HG02938 (cell line): ENCODE data around the gene CROCC2.

Source experiments
- ATAC-seq: cut with Tn5 transposase; IDR thresholded peaks from one replicate; pipeline ENCODE4 v1.9.1; 2021; ENCODE audit warnings: mild to moderate bottlenecking, moderate library complexity; ENCODE audit not compliant: unreplicated experiment

Gene CROCC2

DNA sequence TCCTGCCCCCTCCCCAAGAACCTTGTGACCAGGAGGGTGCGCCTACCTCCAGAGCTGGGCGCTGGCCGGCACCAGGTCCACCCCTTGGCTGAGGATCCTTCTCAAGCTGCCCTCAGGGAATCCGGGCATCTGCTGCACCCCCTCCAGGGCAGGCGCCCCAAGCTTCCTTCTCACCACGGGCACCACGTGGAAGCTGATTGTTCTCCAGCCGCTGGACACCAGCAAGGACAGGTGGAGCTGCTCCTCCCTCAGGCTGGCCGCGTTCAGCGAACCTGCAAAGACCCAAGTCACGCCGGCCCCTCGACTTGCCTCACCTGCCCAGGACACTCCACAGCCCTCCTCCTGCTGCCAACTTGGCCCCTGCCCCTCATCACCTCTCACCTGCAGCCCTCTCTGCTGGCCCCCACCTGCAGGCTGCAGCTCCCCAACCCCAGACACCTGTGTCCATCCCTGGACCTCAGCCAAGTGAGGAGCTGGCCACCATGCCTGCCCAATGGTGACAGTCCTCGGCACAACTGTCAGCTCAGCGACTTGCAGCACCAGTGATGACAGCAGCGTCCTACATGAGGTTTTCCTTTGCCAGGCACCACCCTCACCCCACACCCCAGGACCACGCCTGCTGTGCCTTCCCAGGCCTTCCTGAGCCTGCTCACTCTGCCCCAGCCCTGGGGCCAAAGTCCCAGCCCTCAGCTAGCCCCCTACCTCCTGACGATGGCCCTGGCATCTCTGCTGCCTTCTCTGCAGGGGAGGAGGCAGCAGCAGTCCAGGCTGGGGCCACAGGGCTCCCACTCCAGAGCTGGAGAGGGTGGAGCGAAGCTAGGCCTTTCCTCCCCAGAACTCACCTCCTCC, 14.4 kb upstream of the CROCC2 start:
- ATAC-seq, result no peak

DNA sequence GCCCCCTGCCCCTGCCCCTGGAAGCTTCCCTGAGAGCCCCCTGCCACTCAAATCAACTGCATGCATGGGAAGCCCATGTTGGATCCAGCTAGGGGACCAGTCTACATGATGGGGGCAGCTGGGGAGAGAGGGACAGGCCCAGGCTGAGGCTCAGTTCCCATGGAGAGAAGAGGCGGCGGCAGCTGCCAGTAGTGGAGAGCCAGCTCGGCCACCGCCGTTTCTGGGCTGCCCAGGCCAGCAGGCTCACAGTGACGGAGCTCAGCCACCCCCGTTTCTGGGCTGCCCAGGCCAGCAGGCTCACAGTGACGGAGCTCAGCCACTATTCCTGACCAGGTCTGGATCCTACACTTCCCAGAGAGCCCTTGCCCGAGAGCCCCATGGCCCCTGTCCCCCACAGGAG, 13.8 kb upstream of the CROCC2 start:
- no peak for ATAC-seq

DNA sequence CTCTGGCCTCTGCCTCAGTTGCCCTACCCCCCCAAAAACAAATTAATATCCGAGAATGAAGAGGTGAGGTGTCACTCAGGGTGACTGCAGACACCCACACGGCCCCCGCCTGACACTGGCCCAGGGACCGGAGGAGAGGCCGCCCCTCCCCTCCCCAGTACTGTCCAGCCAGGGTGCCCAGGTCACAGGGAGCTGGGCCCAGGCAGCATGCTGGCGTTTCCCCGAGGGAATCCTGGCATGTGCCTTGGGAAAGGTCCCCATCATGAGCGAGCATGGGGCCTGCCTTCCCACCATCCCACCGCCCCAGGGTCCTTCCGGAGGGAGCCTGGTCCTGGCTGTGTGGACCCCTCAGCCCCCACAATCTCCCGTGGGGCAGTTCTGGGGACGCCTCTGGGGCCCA, 13.2 kb upstream of the CROCC2 start:
- ATAC-seq, result no peak

DNA sequence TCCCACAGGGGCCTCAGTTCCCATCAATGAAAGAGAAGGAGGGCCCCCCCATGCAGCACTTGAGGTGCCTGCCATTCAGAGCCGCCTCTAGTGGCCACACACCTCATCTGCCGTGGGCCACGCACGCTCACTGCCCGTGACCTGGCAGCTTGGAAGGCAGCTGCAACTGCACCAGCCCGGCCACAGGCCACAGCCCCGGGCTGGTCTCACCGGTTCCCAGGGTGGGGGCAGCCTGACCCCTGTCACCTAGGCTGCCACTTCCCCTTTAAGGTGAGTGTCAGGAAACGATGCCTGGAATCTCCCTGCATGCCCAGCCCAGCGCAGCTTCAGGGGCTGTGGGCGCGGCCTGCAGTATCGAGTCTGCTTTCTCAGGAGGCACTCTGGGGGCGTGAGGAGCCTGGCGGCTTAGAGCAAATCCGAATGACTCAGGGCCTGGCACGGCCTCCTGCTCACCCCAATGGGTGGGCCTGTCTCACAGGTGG, 12.7 kb upstream of the CROCC2 start:
- ATAC-seq, result no peak

DNA sequence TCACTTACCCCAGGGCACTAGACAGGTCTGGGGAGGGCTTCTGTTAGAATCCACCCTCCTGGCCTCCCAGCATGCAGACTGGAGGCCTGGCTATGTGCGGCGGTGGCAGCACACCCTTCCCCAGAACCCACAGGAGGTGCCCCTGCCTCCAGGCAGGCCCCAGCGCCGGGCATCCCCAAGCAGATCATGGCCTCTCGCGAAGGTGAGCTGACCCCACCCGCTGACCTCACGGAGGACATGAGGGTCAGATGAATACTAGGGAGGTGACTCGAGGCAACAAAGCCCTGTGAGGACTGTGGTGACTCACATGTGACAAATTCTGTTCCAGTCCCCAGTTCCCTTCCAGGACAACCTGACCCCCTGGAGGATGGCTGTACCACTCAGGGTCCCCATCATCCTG, 12.1 kb upstream of the CROCC2 start:
- no peak for ATAC-seq

DNA sequence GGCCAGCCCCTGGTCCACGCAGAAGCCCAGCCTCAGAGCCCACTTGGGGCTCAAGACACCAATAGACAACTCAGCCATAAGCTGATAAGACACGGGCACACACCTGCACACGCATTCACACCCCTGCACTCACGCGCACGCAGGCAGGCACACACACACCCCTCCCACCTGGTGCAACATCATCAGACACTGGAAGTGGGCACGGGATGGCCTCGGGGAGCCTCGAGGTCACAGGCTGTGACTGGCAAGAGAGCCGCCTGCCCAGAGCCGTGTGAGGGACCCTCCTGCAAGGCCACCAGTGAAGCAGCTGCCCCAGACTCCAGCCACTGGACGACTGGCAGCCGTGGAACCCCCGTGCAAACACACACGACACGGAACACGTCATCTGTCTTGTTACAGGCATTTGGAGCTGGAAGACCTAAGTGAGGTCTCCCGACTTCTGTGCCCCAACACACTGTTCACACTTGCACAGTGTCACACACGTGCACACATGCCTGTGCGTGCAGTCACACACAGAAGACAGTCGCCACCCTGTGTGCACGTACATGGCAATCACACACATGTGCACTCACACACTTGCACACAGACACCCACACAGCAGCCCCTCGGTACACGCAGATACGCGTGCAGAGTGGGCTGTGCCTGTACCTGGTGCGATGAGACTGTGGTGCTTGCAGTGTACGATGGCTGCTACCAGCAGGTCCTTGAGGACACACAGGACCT, 11.1 kb upstream of the CROCC2 start:
- ATAC-seq, result no peak

DNA sequence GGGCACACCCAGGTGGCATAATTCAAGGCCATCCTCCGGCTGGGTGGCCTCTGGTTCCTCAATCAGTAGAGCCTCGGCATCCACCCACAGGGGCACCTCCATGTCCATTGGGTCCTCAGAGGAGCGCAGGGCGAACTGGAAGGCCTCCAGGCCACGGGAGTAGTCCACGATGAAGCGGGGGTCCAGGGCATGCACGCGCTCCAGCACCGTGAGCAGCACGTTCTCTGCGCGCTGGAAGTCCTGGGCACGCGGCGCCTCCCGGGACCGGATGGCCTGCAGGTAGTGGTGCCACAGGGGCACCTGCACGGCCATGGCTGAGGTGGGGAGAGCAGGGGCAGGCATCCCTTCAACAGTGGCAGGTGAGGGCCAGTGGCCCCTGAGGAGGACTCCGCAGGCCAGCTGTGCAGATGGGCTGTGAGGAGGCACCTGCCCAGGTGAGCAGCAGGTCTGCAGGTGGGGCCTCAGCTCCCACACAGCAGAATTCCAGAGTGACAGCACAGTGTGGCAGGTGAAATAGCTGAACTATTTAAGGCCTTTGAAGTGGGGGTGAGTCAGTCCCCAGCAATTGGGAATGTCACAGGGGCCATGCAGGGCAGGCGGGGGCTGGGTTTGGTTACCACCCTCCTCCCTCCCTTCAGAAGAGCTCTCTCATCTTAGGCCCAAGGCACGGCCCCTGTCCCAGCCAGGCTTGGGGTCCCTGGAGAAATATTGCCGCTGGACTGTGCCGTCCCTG, 10.3 kb upstream of the CROCC2 start, which contains the start of gene MAB21L4:
TSS of gene MAB21L4 (minus strand) at position 501 of the 733 bp plus-strand sequence. CDS start at position 342, 159 bp downstream.
- no peak for ATAC-seq

DNA sequence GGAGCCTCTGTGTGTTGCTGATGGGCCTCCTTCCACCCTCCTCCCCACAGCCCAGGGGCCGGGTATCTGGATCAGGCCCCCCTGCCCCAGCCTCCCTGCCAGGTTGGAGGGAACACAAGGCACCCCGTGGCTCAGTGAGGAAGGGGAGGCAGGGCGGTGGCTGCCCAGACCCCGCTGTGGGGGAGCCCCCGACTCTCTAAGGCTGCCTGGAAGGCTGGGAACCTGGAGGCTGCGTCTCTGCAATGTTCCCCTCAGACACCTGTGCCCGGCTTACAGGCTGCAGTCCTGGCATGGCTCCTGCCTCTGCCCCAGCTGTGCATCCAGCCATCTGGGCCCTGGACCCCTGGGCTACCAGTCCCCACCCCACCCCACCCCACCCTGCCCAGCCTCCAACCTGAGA, 9.7 kb upstream of the CROCC2 start:
- ATAC-seq, result no peak

DNA sequence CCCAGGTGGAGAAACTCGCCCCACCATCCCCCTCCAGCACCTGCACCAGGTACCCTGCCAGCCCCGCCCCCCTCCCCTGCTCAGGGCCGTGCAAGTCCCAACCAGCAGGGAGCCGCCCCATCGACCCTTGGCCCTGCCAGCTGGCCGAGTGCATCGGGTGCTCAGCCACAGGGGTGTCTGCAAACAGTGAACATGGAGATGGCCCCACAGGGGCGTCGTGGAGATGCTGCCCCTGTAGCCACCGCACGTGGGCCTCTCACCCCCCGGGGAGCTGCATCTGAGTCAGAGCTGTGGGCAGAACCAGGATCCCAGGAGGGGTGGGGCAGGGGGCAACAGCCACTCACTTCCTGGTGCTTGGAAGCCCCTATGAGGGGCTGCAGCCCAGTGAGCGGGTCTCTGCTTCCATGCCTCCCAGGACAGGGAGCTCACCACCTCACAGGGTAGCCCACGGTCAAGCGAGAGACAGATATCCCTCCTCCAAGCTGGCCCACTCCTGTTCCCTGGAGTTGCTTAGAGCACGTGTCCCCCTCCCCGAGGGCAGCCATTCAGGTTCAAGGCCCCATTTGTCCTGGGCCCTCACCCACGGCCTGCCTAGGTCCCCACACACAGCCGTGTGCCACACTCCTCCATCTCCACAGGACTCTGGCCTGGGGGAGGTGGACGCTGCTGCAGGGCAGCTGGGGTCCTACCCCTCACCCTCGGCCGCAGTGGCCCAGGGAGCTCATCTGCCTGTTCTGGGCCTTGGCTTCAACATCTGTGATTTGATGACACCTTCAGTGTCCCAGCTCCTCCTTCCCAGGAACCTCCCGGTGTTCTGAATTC, 9.1 kb upstream of the CROCC2 start:
- no peak for ATAC-seq

DNA sequence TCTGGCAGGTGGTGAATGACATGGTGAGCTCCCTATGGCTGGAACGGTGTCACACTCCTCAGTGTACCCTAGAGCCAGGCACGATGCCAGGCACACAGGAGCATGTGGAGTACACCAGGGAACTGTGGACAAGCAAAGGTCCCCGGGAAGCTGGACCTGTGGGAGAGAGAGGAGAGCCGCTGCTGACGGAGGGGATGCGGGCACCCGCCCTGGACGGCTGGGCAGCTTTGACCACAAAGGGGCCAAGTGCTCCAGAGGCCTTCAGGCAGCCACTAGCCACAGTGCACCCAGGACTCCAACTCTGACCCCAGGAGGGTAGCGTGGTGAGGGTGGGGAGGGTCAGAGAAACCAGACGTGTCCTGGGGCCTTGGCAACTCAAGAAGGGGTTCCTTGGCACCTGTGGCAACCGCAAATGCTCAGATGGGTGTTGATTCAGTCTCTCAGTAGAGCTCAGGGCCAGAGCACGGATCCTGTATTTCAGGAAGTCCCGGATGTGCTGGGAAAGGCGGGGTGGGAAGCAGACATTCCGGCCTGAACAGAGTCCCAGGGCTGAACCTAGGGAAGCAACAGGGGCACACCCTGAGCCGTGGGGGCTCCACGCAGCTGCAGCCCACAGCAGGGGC, 7.9 kb upstream of the CROCC2 start:
- ATAC-seq, result no peak

DNA sequence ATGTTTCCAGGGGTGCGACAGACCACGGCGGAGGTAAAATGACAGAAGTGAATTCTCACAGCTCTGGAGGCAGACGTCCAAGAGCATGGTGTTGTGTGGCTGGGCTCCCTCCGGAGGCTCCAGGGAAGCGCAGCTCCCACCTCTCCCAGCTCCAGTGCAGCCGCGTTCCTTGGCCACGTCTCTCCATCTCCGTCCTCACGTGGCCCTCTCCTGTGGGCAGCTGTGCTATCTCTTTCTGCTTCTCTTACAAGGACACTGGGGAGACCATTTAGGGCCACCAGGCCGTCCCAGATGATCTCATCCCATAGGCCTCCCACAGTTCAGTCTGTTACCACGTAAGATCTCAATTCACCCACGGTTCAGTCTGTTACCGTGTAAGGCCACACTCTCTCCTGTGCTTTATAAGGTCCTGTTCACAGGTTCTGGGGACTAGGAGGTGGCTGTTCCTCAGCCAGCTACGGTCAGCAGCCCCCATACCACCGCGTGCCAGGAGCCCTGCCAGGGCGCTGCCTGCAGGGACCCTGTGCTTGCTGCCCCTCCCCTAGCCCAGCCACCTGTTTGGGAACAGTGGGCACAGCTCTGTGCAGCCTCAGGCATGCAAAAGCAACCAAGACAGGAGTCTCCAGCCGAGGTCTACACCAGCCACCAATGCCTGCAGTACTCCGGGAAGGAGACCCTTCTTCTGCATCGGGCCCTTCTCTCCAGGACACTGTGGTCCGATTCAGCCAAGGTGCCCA, 7.2 kb upstream of the CROCC2 start:
- no peak for ATAC-seq

DNA sequence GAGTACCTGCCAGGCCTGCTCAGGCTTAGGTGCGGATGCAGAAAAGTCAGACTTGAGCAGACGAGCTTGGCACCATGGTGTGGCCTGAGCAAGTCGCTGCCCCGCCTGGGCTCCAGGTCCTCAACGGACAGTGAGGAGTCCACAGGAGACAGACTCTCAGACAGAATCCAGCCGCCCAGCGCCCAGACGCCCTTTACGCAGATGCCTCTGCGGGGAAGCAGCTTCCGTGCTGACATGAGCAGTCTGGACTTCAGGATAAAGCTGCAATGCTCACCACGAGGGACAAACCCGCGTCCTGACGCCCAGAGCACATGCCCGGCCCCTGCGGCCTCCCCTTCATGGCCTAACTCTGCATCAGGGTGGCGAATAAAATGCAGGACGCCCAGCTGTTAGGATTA, 6.7 kb upstream of the CROCC2 start:
- ATAC-seq, result no peak

DNA sequence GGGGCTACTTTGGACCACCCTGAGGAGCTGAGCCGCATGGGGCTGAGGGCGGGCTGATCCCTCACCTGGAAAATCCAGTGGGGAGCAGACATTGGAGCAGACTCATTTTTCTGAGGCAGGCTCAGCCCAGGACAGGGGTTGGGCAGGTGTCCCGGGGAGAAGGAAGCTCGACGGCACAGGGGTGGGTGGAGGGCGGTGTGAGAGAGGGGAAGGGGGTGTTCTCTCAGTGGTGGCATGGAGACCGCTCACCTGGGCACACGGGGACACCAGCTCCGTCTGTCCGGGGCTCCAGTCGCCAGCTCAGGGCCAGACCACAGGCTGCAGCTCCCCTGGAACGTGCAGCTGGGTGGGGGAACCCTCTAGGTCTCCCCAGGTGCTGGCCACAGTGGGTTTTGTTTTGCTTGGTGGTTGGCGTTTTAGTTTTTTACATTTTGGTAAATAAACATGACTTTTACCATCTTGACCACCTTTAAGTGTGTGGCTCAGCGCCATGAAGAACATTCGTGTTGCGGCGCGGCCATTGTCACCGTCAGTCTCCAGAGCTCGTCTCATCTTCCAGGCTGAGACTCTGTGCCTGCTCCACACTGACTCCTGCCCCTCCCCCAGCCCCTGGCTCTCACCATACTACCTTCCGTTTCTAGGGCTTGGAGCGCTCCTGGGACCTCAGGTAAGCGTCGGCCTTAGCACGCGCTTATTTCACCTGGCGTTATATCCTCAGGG, 5.8 kb upstream of the CROCC2 start:
- no peak for ATAC-seq

DNA sequence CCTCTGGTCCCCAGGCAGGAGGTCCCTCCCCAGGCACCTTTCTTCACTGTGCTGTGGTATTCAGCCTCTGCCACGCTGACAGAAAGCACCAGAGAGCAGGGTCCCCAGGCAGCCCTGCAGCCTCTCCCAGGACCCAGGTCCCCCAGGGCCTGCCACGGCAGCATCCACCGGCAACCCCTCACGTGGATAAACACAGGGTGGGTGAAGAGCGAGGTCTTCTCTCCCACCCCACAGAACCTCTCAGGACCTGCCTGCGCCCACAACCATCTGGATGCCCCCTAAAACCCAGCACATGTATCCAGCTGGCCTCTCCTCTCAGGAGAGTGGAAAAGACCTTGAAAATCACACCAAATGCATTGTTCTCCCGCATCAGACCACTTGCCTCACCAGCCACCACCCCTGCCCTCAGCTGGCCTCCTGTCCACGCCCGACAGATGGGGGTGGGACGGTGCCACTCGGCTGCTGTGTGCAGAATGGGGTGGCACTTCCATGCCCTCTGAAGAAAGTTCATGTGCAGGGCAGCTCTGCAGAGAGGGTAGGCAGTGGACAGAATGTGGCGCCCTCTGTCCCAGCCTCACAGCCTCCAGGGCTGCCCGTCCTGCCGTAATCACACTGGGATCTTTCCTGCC, 4.0 kb upstream of the CROCC2 start:
- no peak for ATAC-seq

DNA sequence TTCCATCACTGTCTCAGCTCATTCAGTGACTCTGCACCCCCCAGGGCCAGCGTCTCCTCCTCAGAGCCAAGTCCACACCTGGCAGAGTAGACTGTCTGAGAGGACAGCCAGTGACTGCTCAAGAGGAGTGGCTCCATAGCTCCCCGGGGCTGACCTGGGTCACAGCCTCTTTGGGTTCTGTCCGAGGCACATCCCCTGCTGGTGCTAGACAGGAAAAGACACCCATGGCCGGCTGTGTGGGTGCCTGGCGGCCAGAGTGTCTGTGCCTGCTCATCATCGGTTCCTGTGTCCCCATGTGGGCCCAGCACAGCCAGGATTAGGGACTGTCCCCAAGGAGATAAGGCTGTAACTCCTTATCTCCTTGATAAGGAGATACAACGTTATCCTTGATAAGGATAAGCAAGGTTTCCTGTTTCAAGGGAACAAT, 3.5 kb upstream of the CROCC2 start:
- no peak for ATAC-seq

DNA sequence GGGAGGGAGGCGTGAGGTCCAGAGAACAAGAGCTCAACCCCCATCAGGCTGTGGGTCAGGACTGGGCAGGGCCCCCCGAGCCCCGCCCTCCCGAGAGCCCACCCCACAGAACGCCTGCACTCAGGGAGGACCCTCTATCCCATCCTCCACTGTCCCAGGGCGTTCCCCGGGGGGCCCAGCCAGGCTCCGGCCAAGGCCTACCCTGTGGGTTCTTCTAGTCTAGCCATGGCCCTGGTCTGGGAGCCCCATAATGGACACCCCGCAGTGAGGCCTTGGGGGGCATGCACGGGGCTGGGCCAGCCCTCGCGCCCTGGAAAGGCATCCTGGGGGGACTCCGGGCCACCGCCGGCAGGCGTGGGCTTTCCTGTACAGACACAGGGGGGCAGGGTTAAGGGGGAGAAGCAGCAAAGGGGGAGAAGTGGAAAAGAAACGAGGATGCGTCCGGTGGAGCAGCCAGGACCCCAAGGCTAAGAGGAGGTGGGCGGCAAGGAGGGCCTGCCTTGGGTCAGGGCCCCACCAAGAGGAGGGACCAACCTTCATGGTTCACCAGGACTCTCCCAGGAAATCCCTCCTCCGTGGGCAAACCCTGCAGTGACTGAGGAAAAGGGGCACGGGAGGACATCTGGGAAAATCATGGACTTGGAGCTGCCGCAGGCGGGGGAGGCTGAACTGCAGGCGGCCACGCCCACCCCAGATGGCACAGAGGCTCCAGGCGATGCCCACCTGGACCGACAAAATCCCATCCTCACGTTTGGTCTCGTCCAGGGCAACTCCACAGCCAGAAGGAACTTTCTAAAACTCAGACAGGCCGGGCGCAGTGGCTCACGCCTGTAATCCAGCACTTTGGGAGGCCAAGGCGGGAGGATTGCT, 2.7 kb upstream of the CROCC2 start:
- ATAC-seq, result no peak
